Kidney (tissue), 14 donors: ENCODE results near the gene COL4A2. TPM values are rescaled to one million over a fixed set of nuclear protein-coding genes. Genes with fewer than 3 reads are reported as not detected.
A peak's percentile ranks its signal among the peaks of the same experiment; 100 is the strongest.

ENCODE experiments used
- DNase-seq, 5 donors: peaks; one replicate each; pipeline ENCODE4 v3.0.0-alpha.2; 2013 to 2020
- FAIRE-seq: peaks from 2 replicates; lab custom pipeline; 2012; peaks lifted over from hg19 to GRCh38; lab: Jason Lieb, UNC
- H3K27ac ChIP-seq, 2 donors: one replicate each; pipeline ENCODE4 v1.7.0; 2013; ENCODE audit warnings: low read depth in 2 of 2, low read length in 2 of 2, inconsistent platforms in 1 of 2
- H3K27me3 ChIP-seq: one replicate; pipeline ENCODE4 v1.7.1; 2013; ENCODE audit warnings: low read length, inconsistent platforms; ENCODE audit not compliant: control insufficient read depth, insufficient read depth
- H3K36me3 ChIP-seq, 3 donors: one replicate each; pipeline versions ENCODE4 v1.7.0 to v1.7.1; 2013; ENCODE audit warnings: low read length in 3 of 3, control low read depth in 1 of 3, inconsistent platforms in 1 of 3; ENCODE audit not compliant: insufficient read depth in 3 of 3, control insufficient read depth in 2 of 3
- H3K4me1 ChIP-seq, 3 donors: one replicate each; pipeline versions ENCODE4 v1.7.0 to v1.7.1; 2013; ENCODE audit warnings: low read length in 3 of 3, inconsistent platforms in 1 of 3, low read depth in 1 of 3; ENCODE audit not compliant: control insufficient read depth in 2 of 3, insufficient read depth in 2 of 3
- H3K4me3 ChIP-seq, 3 donors: one replicate each; pipeline versions ENCODE4 v1.7.0 to v1.8.1; 2013; ENCODE audit warnings: low read length in 3 of 3, control low read depth in 1 of 3, inconsistent platforms in 1 of 3
- H3K9ac ChIP-seq, 3 donors: one replicate each; pipeline versions ENCODE4 v1.7.0 to v1.7.1; 2013; ENCODE audit warnings: low read length in 3 of 3, control low read depth in 1 of 3, inconsistent platforms in 1 of 3
- H3K9me3 ChIP-seq, 3 donors: one replicate each; pipeline versions ENCODE4 v1.7.0 to v1.7.1; 2013; ENCODE audit warnings: low read length in 3 of 3, control low read depth in 1 of 3, inconsistent platforms in 1 of 3; ENCODE audit not compliant: control insufficient read depth in 2 of 3, insufficient read depth in 1 of 3
- CTCF ChIP-seq: IDR thresholded peaks from 3 replicates; pipeline ENCODE4 v1.5.1; 2012; ENCODE audit warnings: mild to moderate bottlenecking, moderate library complexity, borderline replicate concordance; ENCODE audit not compliant: insufficient read depth; ENCODE audit errors: extremely low read depth
- intact Hi-C: fragments of 100-400 bp; cut with DNase I; formaldehyde crosslinking; loops from one replicate; pipeline ENCODE4 v1.11.1; 2022
- polyA plus RNA-seq: library from polyadenylated mRNA; stranded (reverse); fragments of 350-450 nt; fragmentation: Illumina TruSeq; extraction: RNeasy Lipid Tissue Mini Kit (QIAGEN cat#74804); gene quantifications from one replicate; pipeline ENCODE4 v1.2.3, GENCODE V29; 2014; ENCODE audit warnings: low read depth, low replicate concordance; ENCODE audit not compliant: insufficient read depth
- total RNA-seq: library from RNA; stranded (reverse); fragmentation: NEBNext Ultra II Directional; extraction: Animal tissue kit (Norgen Biotek cat#: 25700); gene quantifications from one replicate; pipeline ENCODE4 v1.2.1, GENCODE V29; 2021
- donor health status: control.
- donor health status: control.
- donor health status: control.
- donor health status: control.
- donor health status: control.
- donor health status: DM: yes; HTN: yes; CAD: no.
- donor health status: Normal renal cell carcinoma (clear cell type).

The COL4A2 gene
- total and polyA plus RNA-seq, 2 donors from 2014 or later, result 126 to 265 TPM

DNA sequence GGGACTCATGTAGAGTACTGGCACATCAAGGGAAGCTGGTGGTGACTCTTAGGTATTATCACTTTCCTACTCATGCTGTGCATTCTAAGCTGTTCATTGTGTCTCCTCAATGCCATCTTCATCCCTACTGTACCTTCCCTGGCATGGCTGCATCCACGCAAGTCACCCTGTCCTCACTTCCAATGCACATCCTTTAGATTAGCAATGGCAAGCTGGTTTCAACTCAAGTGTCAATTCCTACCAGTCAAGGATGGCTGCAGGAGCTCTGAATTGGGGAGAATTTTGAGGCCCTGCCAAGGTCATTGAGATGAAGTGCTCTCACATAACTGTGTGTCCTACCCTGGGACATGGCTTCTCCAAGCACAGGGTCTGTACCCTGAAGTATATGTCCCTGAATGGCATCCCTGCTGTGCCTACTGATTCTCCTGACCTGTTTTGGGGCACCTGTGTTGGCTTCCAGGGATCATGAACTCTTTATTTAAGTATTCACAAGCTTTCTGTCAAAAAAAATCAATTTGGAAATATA is 24.7 kb upstream of the COL4A2 start:
- H3K4me1 ChIP-seq, result no peaks in the 10 kb centered on the region
- H3K9me3 ChIP-seq, result no peaks in the 10 kb centered on the region
- DNase-seq, result no peak
- no peak overlapping the region for H3K27ac ChIP-seq
- H3K36me3 ChIP-seq, result peaks cover 0 to 2% (median 0%) of the 10 kb centered on the region in 3 donors
- H3K9ac ChIP-seq, result no peak overlapping the region
- no peaks in the 10 kb centered on the region for H3K27me3 ChIP-seq
- intact Hi-C loops, result no loop called here
- FAIRE-seq, result no peak
- TF ChIP-seq CTCF, result no peak
- no peak overlapping the region for H3K4me3 ChIP-seq

DNA sequence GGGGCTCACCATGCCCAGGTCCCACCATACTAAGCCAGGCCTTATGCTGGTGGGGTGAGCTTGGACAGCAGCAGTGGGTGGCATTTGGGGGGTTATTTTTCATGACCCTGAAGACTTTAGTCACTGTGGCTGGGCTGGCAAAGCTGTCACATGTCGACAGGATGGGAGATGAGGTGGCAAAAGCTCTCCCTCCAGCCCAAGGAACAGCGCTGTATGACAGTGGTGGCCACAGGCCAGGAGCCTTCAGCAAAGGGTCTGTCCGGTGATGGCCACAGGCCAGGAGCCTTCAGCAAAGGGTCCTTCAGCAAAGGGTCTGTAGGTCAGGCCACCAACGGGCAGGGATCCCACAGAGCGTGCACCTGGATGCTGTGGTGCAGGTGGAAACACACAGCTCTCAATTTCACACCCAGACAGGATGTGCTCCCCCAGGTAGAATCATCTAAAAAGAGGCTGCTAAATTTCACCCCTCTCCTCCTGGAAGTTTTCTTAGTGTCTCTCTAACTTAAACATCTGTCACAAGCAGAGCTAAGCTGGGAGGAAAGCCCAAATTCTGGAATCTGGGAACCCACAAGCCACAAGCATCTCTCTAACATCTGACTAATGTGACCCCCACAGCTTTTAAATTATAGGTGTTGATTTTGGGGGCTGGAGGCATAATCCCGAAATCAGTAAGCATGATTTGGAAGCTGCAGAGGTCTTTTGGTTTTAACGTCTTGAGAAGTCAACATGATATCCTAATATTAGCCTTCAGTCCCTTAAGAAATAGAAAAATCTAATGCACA is 23.2 kb upstream of the COL4A2 start:
- intact Hi-C loops, result no loop called here
- FAIRE-seq, result no peak

DNA sequence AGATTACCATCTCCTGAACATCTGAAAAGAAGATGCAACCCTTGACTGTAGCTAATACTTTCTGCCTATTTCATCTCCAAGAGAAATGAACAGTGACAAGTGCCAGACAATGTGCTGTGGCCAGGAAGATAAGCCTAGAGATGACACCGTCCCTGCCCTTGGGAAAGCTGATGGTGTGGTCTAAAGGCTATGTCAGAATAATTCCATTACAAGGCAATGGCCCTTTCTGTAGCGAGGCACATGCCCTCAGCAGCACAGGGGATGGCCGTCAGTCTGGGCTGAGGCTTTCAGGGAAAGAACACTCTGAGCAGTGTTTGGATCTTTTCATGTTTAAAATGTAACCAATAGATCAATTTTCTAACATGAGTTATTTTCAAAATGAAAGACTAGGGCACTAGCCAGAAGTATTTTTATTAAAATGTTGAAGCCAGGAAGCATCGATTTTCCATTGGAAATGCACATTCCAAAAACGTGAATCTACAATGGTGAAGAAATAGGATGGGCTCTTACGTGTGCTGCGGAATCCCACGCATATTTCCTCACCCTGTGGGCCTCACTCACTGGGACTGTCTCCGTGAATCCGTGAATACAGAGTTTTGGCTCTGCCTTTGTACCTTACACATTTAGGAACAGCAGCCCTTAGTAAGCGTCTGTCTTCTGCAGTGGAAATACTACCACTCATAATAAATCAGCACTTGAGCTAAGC is 22.2 kb upstream of the COL4A2 start:
- Histone ChIP-seq H3K4me3 (no peak overlapping the region), H3K9me3 (no peaks in the 10 kb centered on the region), H3K4me1 (no peaks in the 10 kb centered on the region), H3K9ac (no peak overlapping the region), H3K27ac (peak overlapping the region in 1 of 2 donors; percentile 42), H3K27me3 (no peaks in the 10 kb centered on the region), H3K36me3 (peaks cover 0 to 2% (median 0%) of the 10 kb centered on the region in 3 donors)
- FAIRE-seq (no peak), DNase-seq (no peak)
- intact Hi-C loops, result no loop called here
- TF ChIP-seq CTCF, result no peak

More for the DNA sequence above, 23.2 kb upstream of the COL4A2 start:
- no peak for DNase-seq
- Histone ChIP-seq H3K9me3 (no peaks in the 10 kb centered on the region), H3K4me1 (no peaks in the 10 kb centered on the region), H3K36me3 (peaks cover 0 to 2% (median 0%) of the 10 kb centered on the region in 3 donors), H3K4me3 (no peak overlapping the region), H3K9ac (no peak overlapping the region), H3K27me3 (no peaks in the 10 kb centered on the region), H3K27ac (no peak overlapping the region)
- no peak for TF ChIP-seq CTCF
